ENCODE results near the gene ZBTB2.
"Not testable (repeated sequence)": the region's sequence is repeated elsewhere in the genome, so short reads cannot be mapped to it uniquely, and the experiment has no call there.

ZBTB2 gene

DNA sequence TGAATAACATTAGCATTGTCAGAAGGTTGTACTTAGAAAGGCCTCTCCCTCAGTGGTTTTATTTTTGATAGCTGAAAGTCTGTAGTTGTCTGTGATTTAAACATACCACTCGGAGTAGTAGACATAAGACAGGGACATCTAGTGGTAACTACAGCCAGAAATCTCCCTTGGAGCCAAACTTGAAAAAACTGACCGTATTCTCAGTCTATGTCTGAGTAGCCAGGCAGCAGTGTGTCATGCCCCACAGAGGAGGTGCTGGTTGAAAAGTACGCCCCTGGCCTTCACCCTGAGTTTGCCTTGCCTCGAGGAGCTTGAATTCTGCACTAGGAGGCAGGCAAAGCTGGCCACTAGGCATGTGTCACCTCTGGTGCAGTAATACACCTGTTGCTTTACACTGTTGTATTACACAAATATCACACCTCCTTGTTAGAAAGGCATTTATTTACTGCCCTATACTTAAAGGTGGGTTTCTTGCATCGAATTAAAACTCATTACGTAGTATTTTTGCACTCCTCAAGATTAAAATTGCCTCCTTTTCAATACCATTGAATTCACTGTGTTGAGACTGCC is 20.8 kb downstream of the ZBTB2 start:
- DNase-seq, result no peak

DNA sequence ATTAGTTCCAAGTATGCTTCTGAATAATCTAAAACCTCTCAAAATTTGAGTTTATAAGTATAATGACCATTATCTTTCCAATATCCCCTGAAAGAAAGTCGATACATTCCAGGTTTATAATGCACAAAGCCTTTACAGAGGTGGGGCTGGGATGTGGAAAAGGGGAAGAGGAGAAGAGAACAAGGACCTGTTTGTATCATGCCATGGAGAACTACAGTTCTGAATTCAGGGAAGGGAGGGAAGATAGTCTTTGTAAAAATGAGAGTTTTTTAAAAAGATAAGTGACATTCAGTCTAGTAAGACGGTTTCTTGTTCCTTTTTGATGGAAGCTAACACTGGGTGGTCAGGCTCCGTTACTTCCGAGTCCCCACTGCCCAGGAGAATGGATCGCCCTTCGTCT is 26.1 kb downstream of the ZBTB2 start:
- DNase-seq, result no peak

DNA sequence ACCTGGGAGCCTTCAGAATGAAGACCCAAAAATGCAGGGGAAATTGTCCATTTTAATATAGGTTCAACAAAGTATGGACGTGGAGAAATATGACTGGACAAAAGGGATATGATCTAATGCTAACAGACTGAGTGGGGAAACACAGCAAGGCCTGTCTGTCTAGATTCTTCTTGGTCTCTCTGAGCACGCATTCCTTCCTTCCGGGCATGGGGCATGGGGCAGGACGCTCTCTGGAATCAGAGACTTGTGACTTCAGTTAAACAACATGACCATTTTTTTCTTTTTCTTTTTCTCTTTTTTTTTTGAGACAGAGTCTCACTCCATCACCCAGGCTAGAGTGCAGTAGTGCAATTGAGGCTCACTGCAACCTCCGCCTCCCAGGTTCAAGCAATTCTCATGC is 31.9 kb downstream of the ZBTB2 start:
- no peak for DNase-seq

DNA sequence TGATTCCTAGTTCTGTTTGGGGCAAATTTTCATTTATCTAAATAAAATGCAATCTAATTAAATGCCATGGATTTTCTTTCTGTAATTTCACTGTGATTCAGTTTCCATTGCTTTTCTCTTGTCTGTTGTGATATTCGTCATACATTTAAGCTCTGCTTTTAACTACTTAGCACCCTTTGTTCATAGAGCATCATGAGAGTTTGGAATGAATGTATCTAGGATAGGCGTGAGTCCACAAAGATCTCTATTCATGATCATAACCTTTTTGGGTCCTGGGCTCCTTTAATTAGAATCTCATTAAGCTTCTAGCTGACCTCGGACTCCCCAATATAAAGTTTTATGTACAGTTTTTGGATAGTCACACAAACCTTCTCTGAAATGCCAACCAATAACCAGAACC is 32.9 kb downstream of the ZBTB2 start:
- no peak for DNase-seq

DNA sequence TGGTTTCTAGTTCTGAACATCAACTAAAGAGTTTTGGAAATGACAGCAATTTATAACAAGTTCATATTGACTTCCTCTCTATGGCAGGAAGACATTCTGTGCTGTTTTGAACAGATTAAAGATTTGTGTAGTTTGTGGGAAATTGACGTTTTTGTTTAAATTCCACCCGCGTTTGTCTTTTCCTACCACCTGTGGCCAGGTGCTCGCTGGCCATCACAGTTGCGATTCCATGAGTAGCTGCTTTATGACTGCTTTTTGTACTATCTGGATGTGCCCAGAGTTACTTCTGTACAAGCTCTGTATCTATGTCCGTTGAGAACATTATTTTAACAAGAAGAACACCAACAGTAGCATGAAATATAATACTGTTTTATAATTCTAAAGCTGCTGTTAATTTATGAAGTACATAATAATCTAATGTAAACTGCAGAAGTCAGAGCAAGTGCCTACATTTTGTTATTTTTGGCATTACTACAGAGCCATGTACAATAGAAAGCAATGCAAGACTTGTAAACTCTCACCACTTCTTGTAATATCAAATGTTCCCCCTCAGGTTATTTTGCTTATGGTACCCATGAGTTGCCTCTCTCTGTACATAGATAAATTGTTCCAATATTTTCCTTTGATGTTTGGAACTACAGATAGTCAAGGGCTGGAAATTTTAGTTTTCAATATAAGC is 33.5 kb downstream of the ZBTB2 start:
- no peak for DNase-seq

DNA sequence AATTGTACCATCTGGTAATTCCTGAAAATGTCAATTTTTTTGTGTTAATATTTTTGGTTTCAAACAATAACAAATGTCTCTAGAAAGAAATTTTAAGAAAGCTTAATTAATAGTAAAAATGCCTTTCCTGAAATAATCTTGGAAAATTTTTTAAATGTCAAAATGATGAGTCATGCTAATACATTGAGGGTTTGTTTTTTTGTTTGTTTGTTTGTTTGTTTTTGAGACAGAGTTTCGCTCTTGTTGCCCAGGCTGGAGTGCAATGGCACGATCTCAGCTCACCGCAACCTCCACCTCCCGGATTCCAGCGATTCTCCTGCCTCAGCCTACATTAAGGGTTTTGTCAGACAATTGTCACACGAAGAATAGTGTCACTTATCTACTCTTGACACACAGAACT is 34.4 kb downstream of the ZBTB2 start:
- DNase-seq, result not testable (repeated sequence)

DNA sequence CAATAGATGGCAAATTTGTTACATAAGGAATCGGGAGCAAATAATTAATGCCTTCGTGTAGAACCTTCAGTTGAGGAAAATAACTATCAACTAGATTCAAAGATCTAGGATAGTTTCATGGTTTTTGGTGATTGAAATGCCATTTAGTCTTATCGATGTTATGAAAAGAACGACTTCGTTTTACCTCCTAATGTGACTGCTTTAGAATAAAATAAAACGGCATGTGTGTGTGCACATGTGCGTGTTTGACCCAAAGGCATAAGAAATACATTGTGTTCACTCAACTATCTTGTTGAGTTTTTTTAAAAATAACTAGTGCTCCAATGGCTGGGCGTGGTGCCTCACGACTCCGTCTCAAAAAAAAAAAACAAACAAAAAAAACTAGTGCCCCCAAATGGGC is 37.6 kb downstream of the ZBTB2 start:
- no peak for DNase-seq

DNA sequence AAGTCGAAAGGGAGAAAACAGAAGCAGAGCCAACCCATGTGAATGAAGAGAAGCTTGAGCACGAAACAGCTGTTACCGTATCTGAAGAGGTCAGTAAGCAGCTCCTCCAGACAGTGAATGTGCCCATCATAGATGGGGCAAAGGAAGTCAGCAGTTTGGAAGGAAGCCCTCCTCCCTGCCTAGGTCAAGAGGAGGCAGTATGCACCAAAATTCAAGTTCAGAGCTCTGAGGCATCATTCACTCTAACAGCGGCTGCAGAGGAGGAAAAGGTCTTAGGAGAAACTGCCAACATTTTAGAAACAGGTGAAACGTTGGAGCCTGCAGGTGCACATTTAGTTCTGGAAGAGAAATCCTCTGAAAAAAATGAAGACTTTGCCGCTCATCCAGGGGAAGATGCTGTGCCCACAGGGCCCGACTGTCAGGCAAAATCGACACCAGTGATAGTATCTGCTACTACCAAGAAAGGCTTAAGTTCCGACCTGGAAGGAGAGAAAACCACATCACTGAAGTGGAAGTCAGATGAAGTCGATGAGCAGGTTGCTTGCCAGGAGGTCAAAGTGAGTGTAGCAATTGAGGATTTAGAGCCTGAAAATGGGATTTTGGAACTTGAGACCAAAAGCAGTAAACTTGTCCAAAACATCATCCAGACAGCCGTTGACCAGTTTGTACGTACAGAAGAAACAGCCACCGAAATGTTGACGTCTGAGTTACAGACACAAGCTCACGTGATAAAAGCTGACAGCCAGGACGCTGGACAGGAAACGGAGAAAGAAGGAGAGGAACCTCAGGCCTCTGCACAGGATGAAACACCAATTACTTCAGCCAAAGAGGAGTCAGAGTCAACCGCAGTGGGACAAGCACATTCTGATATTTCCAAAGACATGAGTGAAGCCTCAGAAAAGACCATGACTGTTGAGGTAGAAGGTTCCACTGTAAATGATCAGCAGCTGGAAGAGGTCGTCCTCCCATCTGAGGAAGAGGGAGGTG is 38.7 kb downstream of the ZBTB2 start:
- no peak for DNase-seq

DNA sequence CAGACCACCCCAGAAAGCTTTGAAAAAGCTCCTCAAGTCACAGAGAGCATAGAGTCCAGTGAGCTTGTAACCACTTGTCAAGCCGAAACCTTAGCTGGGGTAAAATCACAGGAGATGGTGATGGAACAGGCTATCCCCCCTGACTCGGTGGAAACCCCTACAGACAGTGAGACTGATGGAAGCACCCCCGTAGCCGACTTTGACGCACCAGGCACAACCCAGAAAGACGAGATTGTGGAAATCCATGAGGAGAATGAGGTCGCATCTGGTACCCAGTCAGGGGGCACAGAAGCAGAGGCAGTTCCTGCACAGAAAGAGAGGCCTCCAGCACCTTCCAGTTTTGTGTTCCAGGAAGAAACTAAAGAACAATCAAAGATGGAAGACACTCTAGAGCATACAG is 39.6 kb downstream of the ZBTB2 start:
- no peak for DNase-seq

DNA sequence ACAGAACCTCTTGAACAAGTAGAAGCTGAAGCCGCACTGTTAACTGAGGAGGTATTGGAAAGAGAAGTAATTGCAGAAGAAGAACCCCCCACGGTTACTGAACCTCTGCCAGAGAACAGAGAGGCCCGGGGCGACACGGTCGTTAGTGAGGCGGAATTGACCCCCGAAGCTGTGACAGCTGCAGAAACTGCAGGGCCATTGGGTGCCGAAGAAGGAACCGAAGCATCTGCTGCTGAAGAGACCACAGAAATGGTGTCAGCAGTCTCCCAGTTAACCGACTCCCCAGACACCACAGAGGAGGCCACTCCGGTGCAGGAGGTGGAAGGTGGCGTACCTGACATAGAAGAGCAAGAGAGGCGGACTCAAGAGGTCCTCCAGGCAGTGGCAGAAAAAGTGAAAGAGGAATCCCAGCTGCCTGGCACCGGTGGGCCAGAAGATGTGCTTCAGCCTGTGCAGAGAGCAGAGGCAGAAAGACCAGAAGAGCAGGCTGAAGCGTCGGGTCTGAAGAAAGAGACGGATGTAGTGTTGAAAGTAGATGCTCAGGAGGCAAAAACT is 40.1 kb downstream of the ZBTB2 start:
- DNase-seq, result no peak

DNA sequence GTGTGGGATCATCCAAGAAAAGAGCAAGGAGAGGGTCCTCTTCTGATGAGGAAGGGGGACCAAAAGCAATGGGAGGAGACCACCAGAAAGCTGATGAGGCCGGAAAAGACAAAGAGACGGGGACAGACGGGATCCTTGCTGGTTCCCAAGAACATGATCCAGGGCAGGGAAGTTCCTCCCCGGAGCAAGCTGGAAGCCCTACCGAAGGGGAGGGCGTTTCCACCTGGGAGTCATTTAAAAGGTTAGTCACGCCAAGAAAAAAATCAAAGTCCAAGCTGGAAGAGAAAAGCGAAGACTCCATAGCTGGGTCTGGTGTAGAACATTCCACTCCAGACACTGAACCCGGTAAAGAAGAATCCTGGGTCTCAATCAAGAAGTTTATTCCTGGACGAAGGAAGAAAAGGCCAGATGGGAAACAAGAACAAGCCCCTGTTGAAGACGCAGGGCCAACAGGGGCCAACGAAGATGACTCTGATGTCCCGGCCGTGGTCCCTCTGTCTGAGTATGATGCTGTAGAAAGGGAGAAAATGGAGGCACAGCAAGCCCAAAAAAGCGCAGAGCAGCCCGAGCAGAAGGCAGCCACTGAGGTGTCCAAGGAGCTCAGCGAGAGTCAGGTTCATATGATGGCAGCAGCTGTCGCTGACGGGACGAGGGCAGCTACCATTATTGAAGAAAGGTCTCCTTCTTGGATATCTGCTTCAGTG is 40.8 kb downstream of the ZBTB2 start:
- DNase-seq, result no peak

DNA sequence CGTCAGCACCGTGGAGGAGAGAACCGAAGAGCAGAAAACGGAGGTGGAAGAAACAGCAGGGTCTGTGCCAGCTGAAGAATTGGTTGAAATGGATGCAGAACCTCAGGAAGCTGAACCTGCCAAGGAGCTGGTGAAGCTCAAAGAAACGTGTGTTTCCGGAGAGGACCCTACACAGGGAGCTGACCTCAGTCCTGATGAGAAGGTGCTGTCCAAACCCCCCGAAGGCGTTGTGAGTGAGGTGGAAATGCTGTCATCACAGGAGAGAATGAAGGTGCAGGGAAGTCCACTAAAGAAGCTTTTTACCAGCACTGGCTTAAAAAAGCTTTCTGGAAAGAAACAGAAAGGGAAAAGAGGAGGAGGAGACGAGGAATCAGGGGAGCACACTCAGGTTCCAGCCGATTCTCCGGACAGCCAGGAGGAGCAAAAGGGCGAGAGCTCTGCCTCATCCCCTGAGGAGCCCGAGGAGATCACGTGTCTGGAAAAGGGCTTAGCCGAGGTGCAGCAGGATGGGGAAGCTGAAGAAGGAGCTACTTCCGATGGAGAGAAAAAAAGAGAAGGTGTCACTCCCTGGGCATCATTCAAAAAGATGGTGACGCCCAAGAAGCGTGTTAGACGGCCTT is 41.6 kb downstream of the ZBTB2 start:
- no peak for DNase-seq

DNA sequence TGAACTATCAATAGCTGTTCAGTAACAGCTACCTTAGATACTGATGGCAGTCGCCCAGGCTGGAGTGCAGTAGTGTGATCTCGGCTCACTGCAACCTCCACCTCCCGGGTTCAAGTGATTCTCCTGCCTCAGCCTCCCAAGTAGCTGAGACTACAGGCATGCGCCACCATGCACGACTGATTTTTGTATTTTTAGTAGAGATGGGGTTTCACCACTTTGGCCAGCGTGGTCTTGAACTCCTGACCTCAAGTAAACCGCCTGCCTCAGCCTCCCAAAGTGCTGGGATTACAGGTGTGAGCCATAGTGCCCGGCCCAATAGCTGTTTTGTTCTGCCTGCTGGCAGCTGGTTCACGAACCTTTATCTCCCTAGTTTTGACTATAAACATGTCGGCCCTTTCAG is 48.6 kb downstream of the ZBTB2 start:
- DNase-seq, result not testable (repeated sequence)

DNA sequence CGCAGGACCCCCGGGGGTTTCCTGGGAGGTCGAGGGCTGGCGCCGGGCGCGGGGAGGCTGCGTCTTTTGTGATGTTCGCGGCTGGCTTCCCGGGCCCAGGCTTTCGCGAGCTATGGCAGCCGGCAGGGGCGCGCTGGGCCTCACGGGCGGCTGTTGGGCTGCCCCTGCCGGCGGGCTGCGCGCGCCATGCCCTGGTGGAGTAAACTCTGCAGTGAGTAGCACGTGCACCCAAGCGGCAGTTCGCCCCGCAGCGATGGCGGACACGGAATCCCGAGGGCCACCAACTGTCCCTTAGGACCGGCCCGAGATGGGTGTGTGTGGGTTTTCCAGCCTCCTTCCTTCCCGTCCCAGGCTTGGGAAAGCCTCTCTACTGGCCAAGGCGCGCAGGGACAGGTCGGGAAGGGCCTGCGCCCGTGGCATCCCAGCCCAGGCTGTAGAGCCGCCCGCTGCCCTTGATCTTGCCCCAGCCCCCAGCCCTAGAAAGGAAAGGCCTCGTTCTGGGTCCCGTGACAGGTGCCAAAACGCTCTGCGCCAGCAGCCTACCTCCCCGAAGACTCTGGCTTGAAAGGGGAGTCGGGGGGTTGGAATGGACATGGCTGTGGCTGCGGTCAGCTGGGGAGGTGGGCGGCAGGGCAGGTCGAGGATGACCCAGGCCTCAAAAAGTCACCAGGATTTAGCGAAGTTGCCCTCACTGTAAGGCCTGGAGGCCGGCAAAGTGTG is 49.7 kb downstream of the ZBTB2 start:
- DNase-seq, result no peak

DNA sequence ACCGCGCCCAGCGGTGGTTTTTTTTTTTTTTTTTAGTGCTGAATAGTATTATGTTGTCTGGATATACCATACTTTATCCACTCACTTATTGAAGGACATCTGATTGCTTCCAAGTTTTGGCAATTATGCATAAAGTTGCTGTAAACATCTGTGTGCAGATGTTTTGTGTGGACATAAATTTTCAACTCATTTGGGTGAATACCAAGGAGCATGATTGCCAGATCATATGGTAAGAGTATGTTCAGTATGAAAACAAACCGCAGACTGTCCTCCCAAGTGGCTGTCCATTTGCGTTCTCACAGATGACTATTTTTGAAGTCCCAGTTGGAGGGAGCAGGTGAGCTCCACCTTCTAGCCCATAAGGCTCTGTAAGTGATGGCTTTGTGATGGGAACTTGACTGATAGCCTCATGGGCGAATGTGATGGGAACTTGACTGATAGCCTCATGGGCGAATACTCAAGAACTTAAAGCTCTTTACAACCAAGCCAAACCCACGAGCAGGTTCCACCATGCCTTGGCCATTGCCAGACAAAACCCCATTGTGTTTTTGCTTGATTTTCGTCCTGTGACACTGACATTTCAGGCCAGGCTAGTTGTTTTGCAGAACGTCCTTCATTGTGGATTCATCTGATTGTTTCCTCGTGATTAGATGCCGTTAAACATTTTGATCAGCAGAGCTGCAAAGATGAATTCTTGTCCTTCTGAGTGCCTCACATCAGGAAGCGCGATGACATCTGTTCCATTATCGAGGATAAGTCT is 51.0 kb downstream of the ZBTB2 start:
- no peak for DNase-seq

DNA sequence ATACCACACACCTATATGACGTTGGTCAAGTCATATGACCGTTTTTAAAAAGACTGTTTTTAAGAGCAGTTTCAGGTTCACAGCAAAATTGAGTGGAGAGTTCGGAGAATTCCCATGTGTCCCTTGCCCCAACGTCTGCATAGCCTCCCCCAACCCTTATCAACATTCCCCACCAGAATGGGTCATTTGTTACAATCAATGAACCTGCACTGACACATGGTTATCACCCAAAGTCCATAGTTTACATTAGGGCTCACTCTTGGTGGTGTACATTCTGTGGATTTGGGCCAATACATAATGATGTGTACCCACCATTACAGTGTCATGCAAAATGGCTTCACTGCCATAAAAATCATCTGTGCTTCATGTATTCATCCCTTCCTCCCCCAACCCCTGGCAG is 52.0 kb downstream of the ZBTB2 start:
- DNase-seq, result no peak

DNA sequence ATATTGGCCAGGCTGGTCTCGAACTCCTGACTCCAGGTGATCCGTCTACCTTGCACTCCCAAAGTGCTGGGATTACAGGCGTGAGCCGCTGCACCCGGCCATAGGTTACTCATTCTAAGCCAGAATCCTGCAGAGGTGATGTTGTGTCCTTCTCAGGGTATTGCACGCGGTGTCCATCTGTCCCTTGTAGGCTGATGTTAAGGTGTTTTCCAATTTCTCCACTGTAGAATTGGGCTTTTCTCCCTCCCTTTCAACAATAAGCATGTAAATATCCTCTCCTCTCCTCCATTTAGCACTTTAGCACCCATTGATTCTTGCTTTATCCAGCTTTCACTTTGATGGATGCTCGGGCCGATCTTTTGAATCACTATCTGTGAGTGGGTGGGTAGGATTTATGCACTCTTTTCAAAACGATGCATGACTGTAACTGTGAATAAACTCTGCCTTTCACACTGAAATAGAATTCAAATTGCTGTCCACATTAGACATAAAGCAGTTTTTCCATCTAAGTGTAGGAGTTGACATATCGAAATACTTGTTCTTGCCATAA is 52.6 kb downstream of the ZBTB2 start:
- DNase-seq, result no peak

DNA sequence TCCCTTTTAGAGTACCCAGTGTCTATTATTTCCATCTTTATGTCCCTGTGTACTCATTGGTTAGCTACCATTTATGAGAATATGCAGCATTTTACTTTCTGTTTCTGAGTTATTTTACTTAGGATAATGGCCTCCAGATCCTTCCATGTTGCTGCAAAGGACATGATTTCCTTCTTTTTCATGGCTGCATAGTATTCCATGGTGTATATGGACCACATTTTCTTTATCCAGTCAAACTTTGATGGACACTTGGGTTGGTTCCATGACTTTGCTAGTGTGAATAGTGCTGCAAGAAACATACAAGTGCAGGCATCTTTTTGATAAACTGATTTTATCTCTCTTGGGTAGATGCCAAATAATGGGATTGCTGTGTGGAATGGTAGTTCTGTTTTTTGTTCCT is 55.4 kb downstream of the ZBTB2 start:
- no peak for DNase-seq

DNA sequence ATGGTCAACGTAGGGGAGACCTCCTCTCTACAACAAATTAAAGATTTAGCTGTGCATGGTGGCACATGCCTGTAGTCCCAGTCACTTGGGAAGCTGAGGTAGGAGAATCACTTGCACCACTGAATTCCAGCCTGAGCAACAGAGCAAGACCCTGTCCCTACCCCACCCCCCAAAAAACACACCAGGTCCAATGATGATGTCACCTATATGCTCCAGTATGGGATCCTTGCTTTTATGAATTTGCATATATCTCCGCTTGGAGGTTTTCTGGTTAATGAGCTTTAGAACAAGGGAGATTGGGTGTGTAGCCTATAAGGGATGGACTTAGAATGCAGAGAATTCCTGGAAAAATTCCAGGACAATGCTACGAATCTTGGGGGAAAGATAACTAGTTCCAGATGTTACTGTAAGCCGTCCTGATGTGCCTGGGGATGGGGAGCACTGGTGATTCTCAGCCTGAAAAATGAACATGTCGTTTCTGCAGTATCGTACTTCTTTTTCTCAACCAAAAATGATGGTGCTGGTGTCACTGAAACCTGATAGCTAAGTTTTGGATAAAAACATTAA is 61.1 kb downstream of the ZBTB2 start:
- no peak for DNase-seq

DNA sequence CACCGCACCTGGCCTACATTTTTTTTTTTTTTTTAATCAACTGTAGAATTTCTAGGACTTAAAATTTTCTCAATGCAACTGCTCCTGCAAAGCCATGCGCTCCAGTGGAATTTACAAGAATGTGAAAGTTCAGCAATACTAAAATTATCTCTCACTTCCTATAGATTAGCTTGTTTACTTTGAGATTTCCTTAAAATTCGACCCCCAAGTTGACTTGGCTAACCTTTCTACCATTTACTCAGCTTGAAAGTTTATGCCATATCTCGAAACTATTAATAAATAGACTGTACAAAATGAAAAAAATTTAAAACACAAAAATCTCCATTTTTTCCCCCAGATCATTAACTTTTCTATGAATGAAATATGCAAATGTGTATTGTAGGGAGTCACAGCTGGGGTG is 64.3 kb downstream of the ZBTB2 start:
- no peak for DNase-seq

Data from stimulated activated CD4-positive, alpha-beta T cell treated with anti-CD3 and anti-CD28 coated beads, Interleukin-15, amount 100 ng/mL, for 24 hours (primary cell).